ENCODE data around the gene MINAR2.

DNA sequence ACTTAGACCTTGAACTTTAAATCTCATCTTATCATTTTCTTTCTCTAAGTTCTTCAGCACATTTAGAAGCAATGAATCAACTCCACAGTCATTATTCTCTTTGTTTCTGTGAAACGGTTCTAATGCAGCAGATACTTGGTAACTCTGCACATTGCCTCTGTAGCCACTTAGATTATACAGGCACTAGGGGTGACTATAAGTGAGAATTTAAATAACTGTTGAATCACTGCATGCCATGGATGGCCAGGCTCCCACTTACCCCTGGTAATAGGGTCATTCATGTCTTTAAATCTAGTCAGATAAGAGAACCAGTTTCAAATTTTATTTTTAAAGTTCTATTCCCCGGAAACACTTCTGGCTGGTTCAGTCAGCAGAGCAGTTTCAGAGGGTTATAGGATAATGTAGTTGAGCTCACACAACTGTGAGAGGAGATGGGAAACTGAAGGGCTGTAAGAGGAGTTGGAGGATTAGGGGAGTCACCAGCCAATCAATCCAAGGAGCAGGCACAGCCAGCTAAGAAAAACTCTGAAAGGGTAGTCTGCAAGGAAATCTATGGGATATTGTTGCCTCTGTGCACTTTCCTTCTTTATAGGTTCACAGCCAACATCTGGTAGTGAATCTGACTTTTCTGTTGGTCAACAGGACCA is 4.2 kb upstream of the MINAR2 start:
- TF ChIP-seq, protein P1, sequence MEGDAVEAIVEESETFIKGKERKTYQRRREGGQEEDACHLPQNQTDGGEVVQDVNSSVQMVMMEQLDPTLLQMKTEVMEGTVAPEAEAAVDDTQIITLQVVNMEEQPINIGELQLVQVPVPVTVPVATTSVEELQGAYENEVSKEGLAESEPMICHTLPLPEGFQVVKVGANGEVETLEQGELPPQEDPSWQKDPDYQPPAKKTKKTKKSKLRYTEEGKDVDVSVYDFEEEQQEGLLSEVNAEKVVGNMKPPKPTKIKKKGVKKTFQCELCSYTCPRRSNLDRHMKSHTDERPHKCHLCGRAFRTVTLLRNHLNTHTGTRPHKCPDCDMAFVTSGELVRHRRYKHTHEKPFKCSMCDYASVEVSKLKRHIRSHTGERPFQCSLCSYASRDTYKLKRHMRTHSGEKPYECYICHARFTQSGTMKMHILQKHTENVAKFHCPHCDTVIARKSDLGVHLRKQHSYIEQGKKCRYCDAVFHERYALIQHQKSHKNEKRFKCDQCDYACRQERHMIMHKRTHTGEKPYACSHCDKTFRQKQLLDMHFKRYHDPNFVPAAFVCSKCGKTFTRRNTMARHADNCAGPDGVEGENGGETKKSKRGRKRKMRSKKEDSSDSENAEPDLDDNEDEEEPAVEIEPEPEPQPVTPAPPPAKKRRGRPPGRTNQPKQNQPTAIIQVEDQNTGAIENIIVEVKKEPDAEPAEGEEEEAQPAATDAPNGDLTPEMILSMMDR (IDR thresholded peaks at IDR 0.05), result no peak
- no peak for TF ChIP-seq EP300 (IDR thresholded peaks at IDR 0.05)
